Neural progenitor cell (in vitro differentiated cells): ENCODE measurements around the gene TOPBP1.

Experiments
- CTCF ChIP-seq: fragments of 200-600 bp; sonication (generic); IDR thresholded peaks from 2 replicates; pipeline ENCODE4 v1.5.1; 2017; ENCODE audit warnings: antibody characterized with exemption, mild to moderate bottlenecking
- EZH2phosphoT487 ChIP-seq: fragments of 200-600 bp; sonication (generic); IDR thresholded peaks from 2 replicates; pipeline ENCODE4 v1.6.1; 2017; ENCODE audit warnings: antibody characterized with exemption

- no peak for TF ChIP-seq CTCF
- no peak for TF ChIP-seq EZH2phosphoT487
Measured at GRCh38 chr3:133700351-133700750, 38.6 kb upstream of the TOPBP1 start.
